Measurements from ENCODE around the gene SNCAIP.

GRCh38 chr5:122295138-122295537, 16.9 kb upstream of the SNCAIP start:
- peak; percentile 30; the same call in 1 of the 2 replicates for TF ChIP-seq CTCF (IDR thresholded peaks at IDR 0.05; ENCODE audit: low read length)
- no peak for TF ChIP-seq EZH2 (IDR thresholded peaks at IDR 0.05; ENCODE audit: borderline replicate concordance, low read length)

Data from OCI-LY1 (cell line).